A673 (cell line): ENCODE results near the gene A2M. TPM values are rescaled to one million over a fixed set of nuclear protein-coding genes. Genes with fewer than 3 reads are reported as not detected.

Experiments
- BruUV-seq: library from RNA; stranded (reverse); fragments of 400-500 nt; replicated peaks from 2 replicates; lab custom pipeline; 2021; lab: Mats Ljungman, UMichigan
- CTCF ChIA-PET: fragments of 300-600 bp; sonication (Branson Sonifier 250); formaldehyde crosslinking; loops from one replicate; lab custom pipeline; 2022; ENCODE audit warnings: antibody characterized with exemption; lab: Charles Lee
- POLR2A ChIA-PET: fragments of 300-600 bp; sonication (Branson Sonifier 250); formaldehyde crosslinking; loops from one replicate; lab custom pipeline; 2022; ENCODE audit warnings: antibody characterized with exemption; ENCODE audit not compliant: low non-redundant PET; lab: Charles Lee
- DNase-seq: peaks from one replicate; pipeline ENCODE4 v3.0.0-alpha.2; 2015; ENCODE audit warnings: low spot score
- H3K27ac ChIP-seq: fragments of 200-600 bp; sonication (generic); 2 replicates; pipeline ENCODE4 v1.5.1; 2016; ENCODE audit warnings: mixed run types, low read depth, mild to moderate bottlenecking, mixed read lengths, antibody characterized with exemption, low read length; ENCODE audit not compliant: poor library complexity, severe bottlenecking
- H3K27me3 ChIP-seq: fragments of 200-600 bp; sonication (generic); replicated peaks from 2 replicates; pipeline ENCODE4 v1.6.1; 2017; ENCODE audit warnings: mixed run types, low read depth, mild to moderate bottlenecking, mixed read lengths, antibody characterized with exemption, low read length; ENCODE audit not compliant: insufficient read depth, poor library complexity
- H3K36me3 ChIP-seq: fragments of 200-600 bp; sonication (generic); 2 replicates; pipeline ENCODE4 v1.6.1; 2016; ENCODE audit warnings: mixed run types, mild to moderate bottlenecking, mixed read lengths, antibody characterized with exemption, low read length; ENCODE audit not compliant: insufficient read depth, poor library complexity, severe bottlenecking
- H3K4me1 ChIP-seq: fragments of 200-600 bp; sonication (generic); 2 replicates; pipeline ENCODE4 v1.6.1; 2017; ENCODE audit warnings: mixed run types, mild to moderate bottlenecking, mixed read lengths, antibody characterized with exemption, low read length; ENCODE audit not compliant: insufficient read depth, poor library complexity, severe bottlenecking
- H3K4me3 ChIP-seq: fragments of 200-600 bp; sonication (generic); 2 replicates; pipeline ENCODE4 v1.5.1; 2016; ENCODE audit warnings: low read depth, mixed run types, mild to moderate bottlenecking, mixed read lengths, low read length; ENCODE audit not compliant: poor library complexity, severe bottlenecking
- H3K9me3 ChIP-seq: fragments of 200-600 bp; sonication (generic); 2 replicates; pipeline ENCODE4 v1.6.1; 2016; ENCODE audit warnings: mixed run types, low read depth, mild to moderate bottlenecking, mixed read lengths, antibody characterized with exemption, low read length; ENCODE audit not compliant: poor library complexity, severe bottlenecking
- EZH2 ChIP-seq: fragments of 200-600 bp; sonication (generic); IDR thresholded peaks from 2 replicates; pipeline ENCODE4 v1.6.1; 2017; ENCODE audit warnings: borderline replicate concordance, low read depth, mild to moderate bottlenecking, mixed read lengths, antibody characterized with exemption, low read length; ENCODE audit not compliant: poor library complexity, severe bottlenecking
- intact Hi-C: fragments of 100-400 bp; cut with micrococcal nuclease; formaldehyde crosslinking; loops from one replicate; pipeline ENCODE4 v1.10.0; 2022; ENCODE audit not compliant: unreplicated experiment
- total RNA-seq: library from RNA; stranded (reverse); gene quantifications from 2 replicates; pipeline ENCODE4 v1.2.3, GENCODE V29; 2021
- TF ChIP-seq, protein P1 (sequence below): fragments of 300-800, 200-600 bp; sonication (generic); conservative IDR thresholded peaks from 2 replicates; pipeline ENCODE4 v1.5.1; 2017; ENCODE audit warnings: low read depth, mild to moderate bottlenecking, antibody characterized with exemption, low read length, moderate library complexity, mixed read lengths

The A2M gene
- total RNA-seq, 1 experiment from 2014 or later: 1.3 TPM

DNA sequence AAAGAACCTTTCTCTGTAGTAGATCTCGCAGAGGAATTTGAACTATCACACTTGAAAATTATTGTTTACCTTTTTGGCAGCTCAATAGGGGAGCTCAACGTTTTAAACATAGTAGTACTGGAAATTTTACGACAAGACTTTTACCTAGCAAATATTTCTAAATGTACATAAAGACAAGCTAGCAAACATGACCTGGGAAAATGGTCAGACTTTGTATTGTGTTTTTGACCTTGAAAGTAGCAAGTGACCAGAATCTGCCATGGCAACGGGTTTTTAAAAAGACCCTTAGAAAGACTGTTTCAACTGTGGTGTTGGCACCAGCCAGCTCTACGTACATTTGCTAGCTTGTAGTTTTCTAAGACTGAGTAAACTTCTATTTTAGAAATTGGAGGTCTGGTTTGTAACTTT, 20.2 kb upstream of the A2M start:
- no peak for DNase-seq
- ChIA-PET POLR2A (no interaction called here), CTCF (no interaction called here)
- TF ChIP-seq, protein P1, sequence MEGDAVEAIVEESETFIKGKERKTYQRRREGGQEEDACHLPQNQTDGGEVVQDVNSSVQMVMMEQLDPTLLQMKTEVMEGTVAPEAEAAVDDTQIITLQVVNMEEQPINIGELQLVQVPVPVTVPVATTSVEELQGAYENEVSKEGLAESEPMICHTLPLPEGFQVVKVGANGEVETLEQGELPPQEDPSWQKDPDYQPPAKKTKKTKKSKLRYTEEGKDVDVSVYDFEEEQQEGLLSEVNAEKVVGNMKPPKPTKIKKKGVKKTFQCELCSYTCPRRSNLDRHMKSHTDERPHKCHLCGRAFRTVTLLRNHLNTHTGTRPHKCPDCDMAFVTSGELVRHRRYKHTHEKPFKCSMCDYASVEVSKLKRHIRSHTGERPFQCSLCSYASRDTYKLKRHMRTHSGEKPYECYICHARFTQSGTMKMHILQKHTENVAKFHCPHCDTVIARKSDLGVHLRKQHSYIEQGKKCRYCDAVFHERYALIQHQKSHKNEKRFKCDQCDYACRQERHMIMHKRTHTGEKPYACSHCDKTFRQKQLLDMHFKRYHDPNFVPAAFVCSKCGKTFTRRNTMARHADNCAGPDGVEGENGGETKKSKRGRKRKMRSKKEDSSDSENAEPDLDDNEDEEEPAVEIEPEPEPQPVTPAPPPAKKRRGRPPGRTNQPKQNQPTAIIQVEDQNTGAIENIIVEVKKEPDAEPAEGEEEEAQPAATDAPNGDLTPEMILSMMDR: no peak
- no peak for TF ChIP-seq EZH2
- BruUV-seq: no TSS peak
- intact Hi-C loops: no loop called here
- Histone ChIP-seq H3K27me3 (no peaks in the 10 kb centered on the region), H3K9me3 (peaks cover 8% of the 10 kb centered on the region), H3K4me3 (no peak overlapping the region), H3K4me1 (no peaks in the 10 kb centered on the region), H3K27ac (no peak overlapping the region), H3K36me3 (no peaks in the 10 kb centered on the region)

DNA sequence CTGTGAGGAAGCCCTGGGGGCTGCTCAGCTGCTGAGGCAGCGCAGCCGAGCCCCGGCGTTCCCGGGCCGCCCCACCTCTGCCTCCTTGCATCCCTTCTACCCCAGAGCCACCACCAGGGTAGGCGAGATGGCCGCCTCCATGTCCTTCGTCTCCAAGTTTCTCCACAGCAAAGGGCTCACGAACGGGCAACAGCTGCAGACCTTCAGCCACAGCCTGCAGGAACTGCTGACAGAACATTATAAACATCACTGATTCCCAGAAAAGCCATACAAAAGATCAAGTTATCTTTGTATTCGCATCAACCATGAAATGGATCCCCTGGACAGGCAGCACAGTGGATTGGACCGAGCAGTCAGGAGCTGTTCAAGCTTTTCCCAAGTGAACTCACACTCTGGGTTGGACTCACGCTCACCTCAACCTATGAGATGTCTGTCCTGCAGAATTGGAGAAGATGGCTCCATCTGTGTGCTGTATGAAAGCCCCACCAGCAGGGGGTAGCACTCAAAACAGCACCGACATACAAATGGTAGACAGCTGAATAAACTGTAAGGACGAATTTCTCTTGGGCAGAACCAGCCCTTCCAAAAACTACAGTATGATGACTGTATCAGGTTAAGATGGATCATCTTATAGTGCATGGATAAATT, 19.4 kb upstream of the A2M start:
- POLR2A ChIA-PET: no interaction called here
- TF ChIP-seq, protein P1: peak; percentile 32
- TF ChIP-seq EZH2: no peak
- H3K4me1 ChIP-seq: no peaks in the 10 kb centered on the region
- intact Hi-C loops: no loop called here
- DNase-seq: no peak
- no peaks in the 10 kb centered on the region for H3K36me3 ChIP-seq
- H3K9me3 ChIP-seq: peaks cover 6% of the 10 kb centered on the region
- no peak overlapping the region for H3K27ac ChIP-seq
- CTCF ChIA-PET: no interaction called here
- no TSS peak for BruUV-seq
- no peaks in the 10 kb centered on the region for H3K27me3 ChIP-seq
- no peak overlapping the region for H3K4me3 ChIP-seq

DNA sequence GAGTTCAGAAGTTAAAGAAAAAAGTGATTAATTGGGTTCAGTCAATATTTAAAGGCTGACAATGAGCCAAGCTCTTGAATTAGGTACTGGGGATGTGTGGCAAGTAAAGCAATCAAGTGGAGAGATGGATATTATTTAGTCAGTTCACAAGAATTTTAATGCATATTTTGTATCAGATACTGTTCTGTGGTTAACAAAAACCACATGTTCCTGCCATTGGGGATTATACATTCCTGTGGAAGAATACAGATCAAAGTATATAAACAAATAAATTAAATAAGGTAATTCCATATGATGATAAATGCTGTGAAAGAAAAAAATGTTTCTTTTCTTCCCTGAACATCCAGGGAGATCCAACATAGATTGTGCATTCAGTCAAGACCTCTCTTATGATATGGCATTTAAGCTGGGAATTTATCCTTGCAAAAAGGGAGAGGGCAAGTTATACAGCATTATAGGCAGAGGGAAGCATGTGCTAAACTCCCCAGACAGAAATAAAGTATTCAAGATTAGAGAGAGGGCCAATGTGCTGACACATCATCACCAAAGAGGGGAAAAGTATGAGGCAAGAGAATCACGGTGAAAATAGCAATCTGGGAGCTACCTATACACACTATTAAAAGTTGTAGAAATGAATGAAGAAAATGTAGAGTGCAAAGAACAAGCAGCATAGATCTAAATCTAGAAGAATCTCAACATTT, 17.6 kb upstream of the A2M start:
- Histone ChIP-seq H3K4me1 (no peaks in the 10 kb centered on the region), H3K4me3 (no peak overlapping the region), H3K9me3 (no peaks in the 10 kb centered on the region), H3K27ac (no peak overlapping the region), H3K27me3 (no peaks in the 10 kb centered on the region), H3K36me3 (no peaks in the 10 kb centered on the region)
- no peak for TF ChIP-seq EZH2
- TF ChIP-seq, protein P1: no peak
- CTCF ChIA-PET: no interaction called here
- POLR2A ChIA-PET: no interaction called here
- BruUV-seq: no TSS peak
- intact Hi-C loops: no loop called here
- DNase-seq: no peak
